Adrenal gland (tissue), 12 donors: ENCODE measurements around the gene TNS2. TPM values are rescaled to one million over a fixed set of nuclear protein-coding genes. Genes with fewer than 3 reads are reported as not detected.
A peak's percentile ranks its signal among the peaks of the same experiment; 100 is the strongest.

ENCODE experiments used
- DNase-seq, 7 donors: peaks; one replicate each; pipeline ENCODE4 v3.0.0-alpha.2; 2019 to 2020
- H3K27ac ChIP-seq, 5 donors: fragments of 200-600 bp; sonication (generic) in 4 of 5; 1 replicate in 3 of 5; 2 replicates in 2 of 5; pipeline versions ENCODE4 v1.5.1 to v1.8.0; 2016 to 2020; ENCODE audit warnings: mild to moderate bottlenecking in 1 of 5
- H3K27me3 ChIP-seq: fragments of 200-600 bp; 2 replicates; pipeline ENCODE4 v1.8.0; 2021
- H3K36me3 ChIP-seq, 2 donors: fragments of 200-600 bp; replicated peaks in 1 of 2; 1 replicate in 1 of 2; 2 replicates in 1 of 2; pipeline versions ENCODE4 v1.5.1 to v1.8.0; 2018 to 2022
- H3K4me1 ChIP-seq, 2 donors: fragments of 200-600 bp; replicated peaks in 1 of 2; 1 replicate in 1 of 2; 2 replicates in 1 of 2; pipeline versions ENCODE4 v1.5.1 to v1.8.0; 2018 to 2021
- H3K4me3 ChIP-seq, 4 donors: fragments of 200-600 bp; sonication (generic) in 3 of 4; one replicate each; pipeline ENCODE4 v1.5.1; 2016 to 2018
- H3K9me3 ChIP-seq, 3 donors: fragments of 200-600 bp; sonication (generic) in 1 of 3; replicated peaks in 1 of 3; 1 replicate in 2 of 3; 2 replicates in 1 of 3; pipeline versions ENCODE4 v1.5.1 to v1.8.0; 2016 to 2021
- POLR2A ChIP-seq, 2 donors: fragments of 450-650 bp; IDR thresholded peaks; one replicate each; pipeline ENCODE4 v1.6.1; 2017; ENCODE audit warnings: antibody characterized with exemption in 2 of 2, mild to moderate bottlenecking in 2 of 2, moderate library complexity in 1 of 2
- WGBS, 4 donors: extraction: QIAGEN DNeasy Blood & Tissue Kit in 2 of 4; methylation state at CpG; one replicate each; pipeline versions ENCODE4 v1.1.5 to v1.1.7; 2013 to 2017; 5-methylcytosine and 5-hydroxymethylcytosine counted together
- intact Hi-C, 2 donors: fragments of 100-400 bp; cut with DNase I; formaldehyde crosslinking; loops; one replicate each; pipeline versions ENCODE4 v1.14.1 to v1.15.0; 2022 to 2023
- polyA plus RNA-seq, 3 donors: library from polyadenylated mRNA; stranded (reverse); fragments of 200-250 nt in 2 of 3; fragments of 350-450 nt in 1 of 3; fragmentation: Illumina TruSeq in 1 of 3; extraction: RNeasy Lipid Tissue Mini Kit (QIAGEN cat#74804) in 1 of 3; gene quantifications; one replicate each; pipeline ENCODE4 v1.2.3, GENCODE V29; 2013 to 2014
- total RNA-seq, 9 donors: library from RNA; depleted of rRNA in 4 of 9; stranded (reverse); fragments of >200 nt in 4 of 9; fragments of 120-200 nt in 1 of 9; fragmentation: NEBNext Ultra II Directional in 1 of 9; extraction: Animal tissue kit (Norgen Biotek cat#: 25700) in 1 of 9; gene quantifications; one replicate each; pipeline versions ENCODE4 v1.1.0 to v1.2.4, GENCODE V29; 2013 to 2023
- TF ChIP-seq, protein P1 (sequence below), 6 experiments: fragments of 450-650 bp in 4 of 6; fragments of 200-600 bp in 2 of 6; sonication (generic) in 1 of 6; IDR thresholded peaks; 1 replicate in 5 of 6; 2 replicates in 1 of 6; pipeline versions ENCODE4 v1.5.1 to v1.8.0; 2016 to 2021; ENCODE audit warnings: antibody characterized with exemption in 6 of 6, mild to moderate bottlenecking in 2 of 6, moderate library complexity in 1 of 6
- donor health status: healthy with polysubstance abuse.
- donor health status: Bipolar disorder and iron deficiency.
- donor health status: DM: yes; HTN: yes; CAD: no.
- donor health status: DM: no; HTN: no; CAD: no.
- donor health status: DM: no; HTN: no; CAD: no.
- donor health status: DM: yes; HTN: yes; CAD: no.

The TNS2 gene
- total and polyA plus RNA-seq, 12 donors = 21.8 to 1,019 (median 175) TPM

DNA sequence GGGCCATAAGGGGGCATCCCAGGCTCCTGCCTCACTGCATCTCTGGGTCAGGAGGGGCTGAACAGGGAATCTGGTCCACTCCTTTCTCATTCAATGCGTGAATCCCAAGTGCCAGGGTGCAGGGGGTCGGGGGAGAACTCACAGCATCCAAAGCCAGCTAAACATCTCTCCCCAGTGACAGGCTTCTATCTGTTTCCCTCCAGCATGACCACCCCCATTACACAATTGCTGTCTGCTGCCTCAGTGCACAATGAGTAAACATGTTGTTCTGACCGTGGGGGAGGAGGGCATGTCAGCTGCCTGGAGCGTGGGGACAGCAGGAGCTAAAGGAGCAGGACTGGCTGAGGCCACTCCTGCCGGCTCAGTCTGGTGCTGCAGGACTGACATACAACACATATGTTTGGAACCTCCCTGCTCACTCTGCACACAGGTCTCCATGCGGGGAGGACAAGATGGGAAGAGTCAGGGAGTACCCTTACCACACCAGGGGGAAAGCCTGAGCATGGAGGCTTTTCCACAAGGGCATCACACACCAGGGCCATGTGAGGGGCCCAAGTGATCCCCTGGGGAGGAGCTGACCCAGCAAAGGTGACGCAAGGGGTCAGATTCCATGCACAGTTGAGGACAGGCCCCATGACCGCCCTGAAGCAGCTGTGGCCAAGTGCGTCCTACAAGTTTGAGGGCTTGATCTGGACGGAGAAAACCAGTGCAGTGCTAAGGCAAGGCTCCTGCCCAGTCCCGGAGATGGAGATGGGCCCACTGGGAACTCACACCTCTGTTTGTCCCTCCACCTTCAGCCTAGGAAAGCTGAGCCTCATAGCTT lies 1.4 kb downstream of the TNS2 start:
- WGBS, 4 donors = 14 to 20% (median 17%) methylated on average over 5 to 11 of the region's 11 CpGs
- Histone ChIP-seq H3K27ac (peak overlapping the region; percentile 75 to 99 (median 96)), H3K4me1 (peaks cover 75 to 79% of the 10 kb centered on the region in 2 donors), H3K4me3 (peak overlapping the region in 3 of 4 donors; percentile 22 to 75 (median 46)), H3K9me3 (no peaks in the 10 kb centered on the region), H3K36me3 (peaks cover 0 to 15% of the 10 kb centered on the region in 2 donors), H3K27me3 (no peaks in the 10 kb centered on the region)
- intact Hi-C loops = no loop called here
- DNase-seq = peak; percentile 75 to 93 (median 89)
- peak; percentile 22 to 89 for TF ChIP-seq POLR2A (IDR thresholded peaks at IDR 0.05)
- TF ChIP-seq, protein P1, sequence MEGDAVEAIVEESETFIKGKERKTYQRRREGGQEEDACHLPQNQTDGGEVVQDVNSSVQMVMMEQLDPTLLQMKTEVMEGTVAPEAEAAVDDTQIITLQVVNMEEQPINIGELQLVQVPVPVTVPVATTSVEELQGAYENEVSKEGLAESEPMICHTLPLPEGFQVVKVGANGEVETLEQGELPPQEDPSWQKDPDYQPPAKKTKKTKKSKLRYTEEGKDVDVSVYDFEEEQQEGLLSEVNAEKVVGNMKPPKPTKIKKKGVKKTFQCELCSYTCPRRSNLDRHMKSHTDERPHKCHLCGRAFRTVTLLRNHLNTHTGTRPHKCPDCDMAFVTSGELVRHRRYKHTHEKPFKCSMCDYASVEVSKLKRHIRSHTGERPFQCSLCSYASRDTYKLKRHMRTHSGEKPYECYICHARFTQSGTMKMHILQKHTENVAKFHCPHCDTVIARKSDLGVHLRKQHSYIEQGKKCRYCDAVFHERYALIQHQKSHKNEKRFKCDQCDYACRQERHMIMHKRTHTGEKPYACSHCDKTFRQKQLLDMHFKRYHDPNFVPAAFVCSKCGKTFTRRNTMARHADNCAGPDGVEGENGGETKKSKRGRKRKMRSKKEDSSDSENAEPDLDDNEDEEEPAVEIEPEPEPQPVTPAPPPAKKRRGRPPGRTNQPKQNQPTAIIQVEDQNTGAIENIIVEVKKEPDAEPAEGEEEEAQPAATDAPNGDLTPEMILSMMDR (IDR thresholded peaks at IDR 0.05) = peak in 5 of 6 experiments; percentile 16 to 67 (median 52)

DNA sequence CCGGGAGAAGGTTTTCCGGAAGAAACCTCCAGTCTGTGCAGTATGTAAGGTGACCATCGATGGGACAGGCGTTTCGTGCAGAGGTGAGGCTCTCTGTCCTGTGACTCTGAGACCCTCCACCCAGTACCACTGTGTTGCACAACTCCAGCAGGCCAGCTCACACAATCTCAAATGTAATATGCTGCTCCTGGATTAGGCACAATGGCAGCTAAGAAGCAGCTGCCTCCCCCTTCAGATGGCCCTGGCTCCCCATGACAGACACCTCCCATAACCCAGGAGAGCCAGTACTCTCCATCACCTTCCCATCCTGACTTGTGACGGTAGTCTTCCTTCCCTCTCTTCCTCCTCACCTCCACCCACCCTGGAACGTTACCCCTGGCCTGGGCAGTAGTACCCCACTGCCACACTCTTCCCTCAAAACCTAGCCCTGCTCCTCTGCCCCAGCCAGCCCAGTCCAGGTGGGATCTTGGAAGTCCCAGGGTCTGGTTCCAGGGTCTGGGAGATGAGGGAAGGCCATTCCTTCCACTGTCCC lies 2.1 kb downstream of the TNS2 start:
- Histone ChIP-seq H3K9me3 (no peaks in the 10 kb centered on the region), H3K27me3 (no peaks in the 10 kb centered on the region), H3K4me1 (peaks cover 73 to 77% of the 10 kb centered on the region in 2 donors), H3K27ac (peak overlapping the region; percentile 75 to 99 (median 96)), H3K4me3 (peak overlapping the region in 1 of 4 donors; percentile 75), H3K36me3 (peaks cover 0 to 21% of the 10 kb centered on the region in 2 donors)
- TF ChIP-seq POLR2A (IDR thresholded peaks at IDR 0.05) = no peak
- TF ChIP-seq, protein P1 (IDR thresholded peaks at IDR 0.05) = no peak
- 28 to 42% (median 30%) methylated on average over 7 of the region's 7 CpGs for WGBS, 4 donors
- peak in 1 of 7 donors; percentile 33 for DNase-seq
- intact Hi-C loops = no loop called here

DNA sequence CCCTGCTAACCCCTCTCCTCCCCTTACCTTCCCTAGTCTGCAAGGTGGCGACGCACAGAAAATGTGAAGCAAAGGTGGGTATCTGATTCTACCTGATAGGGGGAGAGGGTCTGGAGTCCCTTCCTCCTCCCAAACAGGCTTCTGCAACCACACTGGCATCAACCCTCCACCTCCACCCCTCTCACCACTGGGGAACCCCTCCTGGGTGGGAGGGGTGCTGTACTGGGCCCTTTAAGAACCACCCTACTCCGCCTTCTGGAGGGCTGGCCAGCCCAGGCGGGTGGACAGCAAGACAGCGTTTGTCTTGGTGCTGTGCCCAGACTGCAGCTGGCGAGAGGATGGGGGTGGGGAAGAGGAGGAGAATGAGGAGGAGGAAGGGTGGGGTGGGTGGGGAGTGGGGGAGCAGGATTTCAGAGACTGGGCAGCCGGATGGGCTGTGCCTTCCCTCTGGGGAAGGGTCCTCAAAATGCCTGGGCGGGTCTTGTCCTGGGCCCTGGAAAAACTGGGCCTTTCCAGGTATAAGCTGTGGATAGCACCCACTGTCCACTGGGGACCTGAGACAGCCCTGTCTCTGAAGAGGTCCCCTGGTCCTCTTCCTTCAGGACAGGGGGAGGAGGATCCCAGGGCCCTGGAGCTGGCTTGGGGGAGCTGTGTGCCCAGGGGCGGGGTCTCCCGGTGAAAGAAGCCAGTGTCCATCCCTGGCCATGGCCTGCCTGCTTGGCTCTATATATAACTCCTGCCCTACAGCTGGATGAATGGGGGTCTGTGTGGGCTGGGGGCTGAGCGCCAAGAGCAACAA lies 2.8 kb downstream of the TNS2 start:
- peaks cover 72 to 76% of the 10 kb centered on the region in 2 donors for H3K4me1 ChIP-seq

More for the DNA sequence above, 2.8 kb downstream of the TNS2 start:
- Histone ChIP-seq H3K4me3 (peak overlapping the region in 2 of 4 donors; percentile 7 to 75), H3K9me3 (no peaks in the 10 kb centered on the region), H3K27ac (peak overlapping the region; percentile 92 to 99 (median 97)), H3K27me3 (no peaks in the 10 kb centered on the region), H3K36me3 (peaks cover 0 to 28% of the 10 kb centered on the region in 2 donors)
- WGBS, 4 donors = 25 to 48% (median 30%) methylated on average over 8 to 11 of the region's 11 CpGs
- intact Hi-C loops = no loop called here
- TF ChIP-seq, protein P1 (IDR thresholded peaks at IDR 0.05) = peak in 1 of 6 experiments; percentile 8
- TF ChIP-seq POLR2A (IDR thresholded peaks at IDR 0.05) = peak; percentile 18 to 70
- peak; percentile 89 to 95 (median 92) for DNase-seq
